GM19468 (cell line): ENCODE measurements around the gene FRS3.

ENCODE experiments used
- ATAC-seq: cut with Tn5 transposase; IDR thresholded peaks from one replicate; pipeline ENCODE4 v1.9.1; 2021; ENCODE audit warnings: mild to moderate bottlenecking, moderate library complexity, moderate number of reproducible peaks; ENCODE audit not compliant: unreplicated experiment; ENCODE audit errors: extremely low read depth

Gene FRS3

DNA sequence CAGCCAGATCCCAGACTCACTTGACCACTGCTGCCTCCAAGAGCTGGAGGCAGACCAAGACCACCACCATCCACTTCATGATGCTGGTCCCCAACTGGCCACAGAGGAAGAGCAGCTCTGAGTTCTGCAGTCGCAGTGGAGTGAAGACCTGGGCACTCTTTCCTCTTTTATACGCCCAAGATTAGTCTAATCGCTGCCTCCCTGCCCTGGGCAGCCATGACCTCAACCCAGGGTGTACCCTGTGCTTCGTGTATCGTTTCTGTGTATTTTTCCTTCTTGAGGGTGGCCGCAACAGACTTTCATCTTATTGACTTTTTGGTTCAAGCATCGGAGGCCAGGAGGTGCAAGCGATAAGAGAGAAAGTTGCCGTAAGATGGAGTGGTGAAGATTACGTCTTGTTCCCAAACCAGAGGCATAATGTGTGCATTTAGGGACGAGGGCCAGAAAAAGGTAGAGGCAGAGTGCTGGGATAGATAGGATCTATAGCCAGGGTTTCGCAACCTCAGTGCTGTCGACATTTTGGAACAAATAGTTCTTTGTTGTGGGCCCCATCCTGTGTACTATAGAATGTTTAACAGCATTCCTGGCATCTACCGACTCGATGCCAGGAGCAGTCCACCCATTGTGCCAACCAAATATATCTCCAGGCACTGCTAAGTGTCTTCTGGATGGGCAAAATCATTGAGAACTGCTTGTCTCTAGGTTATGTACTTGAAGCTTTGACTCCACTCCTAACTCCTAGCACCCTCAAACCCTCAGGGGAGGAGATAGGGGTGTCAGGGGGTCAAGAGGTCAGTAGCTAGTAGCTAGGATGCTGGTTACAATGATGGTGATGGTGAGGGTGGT, 32.2 kb downstream of the FRS3 start, which contains the start of gene PGC:
Gene PGC (minus strand): TSS at position 142 of the 846 bp plus-strand sequence. CDS start 63 bp downstream, at position 79.
- no peak for ATAC-seq

DNA sequence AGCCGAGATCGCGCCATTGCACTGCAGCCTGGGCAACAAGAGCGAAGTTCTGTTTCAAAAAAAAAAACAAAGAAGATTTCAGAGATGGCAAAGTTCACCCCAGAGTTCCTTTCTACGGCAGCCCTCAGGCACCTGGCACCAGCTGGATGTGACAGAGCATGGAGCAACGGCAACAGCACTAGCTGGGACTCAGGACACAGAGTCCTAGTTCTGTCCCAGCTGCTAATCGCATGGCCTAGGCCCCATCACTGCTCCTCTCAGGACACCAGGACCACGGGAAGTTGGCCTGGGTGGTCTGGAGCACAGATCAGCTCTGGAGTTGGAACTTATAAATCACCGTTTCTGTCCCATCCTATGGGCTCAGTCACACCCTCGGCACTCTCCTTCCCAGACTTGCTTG, 33.6 kb downstream of the FRS3 start:
- ATAC-seq, result no peak

DNA sequence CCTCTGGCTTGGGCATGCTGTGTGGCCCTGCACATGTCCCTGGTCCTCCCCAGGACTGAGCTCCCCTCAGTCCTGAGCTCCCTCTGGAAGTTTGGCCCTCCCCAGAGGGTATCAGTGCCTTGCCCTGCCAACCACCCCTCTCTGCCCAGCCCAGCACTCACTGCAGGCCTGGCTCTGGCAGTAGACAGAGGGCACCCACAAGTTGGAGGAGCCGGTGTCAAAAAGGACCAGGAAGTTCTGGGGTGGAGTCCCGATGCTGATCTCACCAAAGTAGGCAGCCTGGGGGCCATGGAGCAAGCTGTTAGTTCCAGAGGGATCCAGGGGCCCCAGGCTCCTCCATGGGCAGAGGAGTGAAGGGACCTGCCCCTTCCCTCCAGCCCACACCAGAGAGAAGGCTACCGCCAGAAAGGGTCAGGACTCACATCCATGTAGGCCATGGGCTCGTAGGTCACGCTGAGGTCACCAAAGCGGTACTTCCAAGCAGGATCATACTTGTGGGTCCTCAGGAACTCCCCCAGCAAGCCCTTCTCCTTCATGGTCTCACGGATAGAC, 35.4 kb downstream of the FRS3 start:
- no peak for ATAC-seq

DNA sequence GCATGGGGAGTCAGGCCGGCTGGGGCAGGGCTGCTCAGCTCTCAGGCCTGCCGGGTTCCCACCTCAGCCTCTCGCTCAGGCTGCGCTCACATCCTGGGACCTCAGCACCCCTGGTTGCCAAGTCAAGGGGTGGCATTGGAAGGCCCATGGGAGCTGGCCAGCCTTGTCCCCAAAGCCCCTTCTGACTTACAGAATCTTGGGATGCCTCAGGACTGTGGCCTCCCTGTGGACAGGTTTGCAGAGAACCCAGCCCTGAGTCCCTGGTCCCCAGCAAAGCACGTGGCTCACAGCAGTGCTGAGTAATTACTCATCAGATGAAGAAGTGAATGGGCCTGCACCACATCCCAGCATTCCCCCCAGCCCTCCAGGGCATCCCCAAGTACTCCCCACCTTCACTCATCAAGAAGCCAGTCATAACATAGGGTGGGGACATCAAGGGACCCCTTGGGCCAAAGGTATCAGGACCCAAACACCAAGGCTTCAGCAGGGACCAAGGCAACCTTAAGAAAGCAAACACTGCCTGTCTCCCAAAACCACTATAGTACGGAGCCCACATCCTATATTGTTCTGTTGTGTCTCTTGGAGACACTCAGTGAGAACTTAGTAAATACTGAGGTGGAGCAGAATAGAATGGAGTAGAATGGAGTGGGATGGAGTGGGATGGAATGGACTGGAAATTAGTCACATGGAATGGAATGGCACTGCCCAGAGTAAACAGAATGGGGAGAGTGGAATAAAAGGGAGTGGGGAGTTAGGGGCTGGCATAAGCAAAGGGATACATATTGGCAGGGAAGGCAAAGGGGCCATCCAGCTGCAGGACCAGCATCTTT, 36.1 kb downstream of the FRS3 start:
- ATAC-seq, result no peak

DNA sequence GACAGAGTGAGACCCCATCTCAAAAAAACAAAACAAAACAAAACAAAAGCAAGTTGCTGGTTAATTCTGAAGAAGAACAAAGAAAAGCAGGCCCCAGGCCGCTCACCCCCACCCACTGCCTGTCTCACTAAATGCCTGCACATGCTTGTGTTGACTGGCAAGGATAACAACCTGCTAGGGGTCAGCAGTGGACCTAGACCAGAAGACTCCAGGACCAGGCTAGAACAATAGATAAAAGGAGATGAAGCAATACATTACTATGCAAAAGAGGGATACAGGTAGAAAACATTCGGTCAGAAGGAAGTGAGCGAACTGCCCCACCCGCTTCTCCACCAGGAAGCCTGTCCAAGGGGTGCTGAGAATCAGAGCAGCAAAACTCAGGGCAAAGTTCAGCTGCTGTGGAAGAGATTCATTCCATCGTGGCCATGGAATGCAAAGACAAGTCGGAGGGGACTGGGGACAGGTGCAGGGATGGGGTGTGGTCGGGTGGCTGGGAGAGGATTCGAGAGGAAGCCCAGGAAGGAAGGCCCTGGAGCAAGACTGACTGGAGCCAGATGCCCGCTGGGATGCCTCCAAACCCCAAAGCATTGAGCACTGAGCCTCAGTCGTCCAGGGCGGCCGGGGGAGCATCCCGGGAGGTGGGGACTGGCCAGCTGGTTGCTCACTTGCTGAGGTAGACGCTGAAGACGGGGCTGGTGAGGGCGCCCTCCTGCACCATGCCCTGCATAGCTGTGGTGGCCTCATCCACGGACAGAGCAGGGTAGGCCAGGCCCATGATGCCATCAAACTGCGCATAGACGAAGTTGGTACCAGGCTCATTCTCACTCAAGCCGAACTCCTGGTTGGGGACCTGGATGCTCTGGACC, 37.8 kb downstream of the FRS3 start:
- ATAC-seq, result no peak

DNA sequence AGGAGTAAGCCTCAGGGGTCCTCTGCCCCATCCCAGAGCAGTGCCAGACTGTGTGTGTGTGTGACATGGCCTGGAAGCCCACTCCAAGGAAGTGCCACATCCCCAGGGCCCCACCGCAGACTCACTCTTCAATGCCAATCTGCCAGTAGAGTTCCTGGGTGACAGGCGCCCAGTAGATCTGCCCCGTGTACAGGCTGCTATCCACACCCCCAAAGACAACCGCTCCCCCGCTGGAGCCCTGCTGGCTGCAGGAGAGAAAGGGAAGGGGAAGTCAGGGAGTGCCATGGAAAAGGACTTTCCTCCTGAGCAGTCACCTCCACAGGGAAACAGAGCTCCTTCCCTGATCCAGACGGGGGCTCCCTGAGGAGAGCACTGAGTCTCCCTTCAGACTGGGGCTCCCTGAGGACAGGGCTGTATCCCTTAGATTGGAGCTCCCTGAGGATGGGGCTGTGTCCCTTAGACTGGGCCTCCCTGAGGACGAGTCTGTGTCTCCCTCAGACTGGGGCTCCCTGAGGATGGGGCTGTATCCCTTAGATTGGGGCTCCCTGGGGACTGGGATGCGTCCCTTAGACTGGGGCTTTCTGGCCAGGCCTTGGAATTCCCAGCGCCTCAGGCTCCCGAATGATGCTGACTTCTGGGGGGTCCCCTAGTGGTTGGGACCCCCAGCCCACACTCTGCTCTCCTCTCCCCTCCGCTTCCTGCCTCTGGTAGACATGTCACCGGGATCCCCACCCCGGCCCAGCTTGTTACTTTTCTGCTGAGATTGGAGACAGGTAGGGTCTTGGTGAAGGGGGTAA, 39.1 kb downstream of the FRS3 start:
- ATAC-seq, result no peak

DNA sequence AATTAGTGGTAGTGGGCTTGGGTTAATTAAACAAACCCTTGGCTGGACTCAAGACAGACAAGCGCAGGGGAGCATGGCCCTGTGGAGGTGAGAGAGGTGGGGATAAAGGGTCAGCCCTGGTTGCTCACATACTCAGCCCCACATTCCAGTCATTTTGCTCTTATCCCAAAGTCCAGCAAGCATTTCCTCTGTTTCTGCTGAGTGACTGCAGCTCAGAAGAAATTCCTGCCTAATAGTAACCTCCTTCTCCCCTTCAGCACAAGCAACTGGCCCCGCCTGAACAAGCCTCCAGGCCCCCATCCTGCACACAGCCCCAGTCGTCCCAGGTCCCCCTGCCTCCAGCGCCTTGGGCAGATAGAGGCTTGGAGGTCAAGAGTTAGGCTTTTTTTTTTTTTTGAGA, 40.7 kb downstream of the FRS3 start:
- no peak for ATAC-seq

DNA sequence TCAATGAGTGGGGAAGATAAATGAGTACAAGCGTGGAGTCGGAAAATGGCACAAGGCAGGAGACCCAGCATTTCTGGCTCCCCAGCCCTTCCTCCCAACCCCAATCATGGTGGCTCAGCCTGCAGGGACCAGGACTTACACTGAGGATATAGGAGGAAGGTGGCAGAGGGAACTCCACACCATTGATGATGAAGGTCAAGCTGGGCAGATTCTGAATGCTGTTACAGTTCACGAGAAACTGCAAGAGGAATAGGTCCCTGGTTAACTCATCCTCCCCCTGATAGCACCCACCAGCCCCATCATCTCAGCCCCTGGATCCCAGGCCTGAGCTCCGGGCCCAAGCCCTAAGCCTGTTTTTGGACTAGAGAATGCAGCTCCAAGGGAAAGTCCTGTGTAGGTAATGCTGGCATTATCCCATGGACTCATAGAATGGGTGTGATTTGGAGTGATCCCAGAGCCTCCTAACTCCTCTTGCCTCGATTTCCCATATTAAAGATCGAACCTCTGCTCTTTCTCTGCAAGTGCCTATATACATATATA, 42.0 kb downstream of the FRS3 start:
- no peak for ATAC-seq

DNA sequence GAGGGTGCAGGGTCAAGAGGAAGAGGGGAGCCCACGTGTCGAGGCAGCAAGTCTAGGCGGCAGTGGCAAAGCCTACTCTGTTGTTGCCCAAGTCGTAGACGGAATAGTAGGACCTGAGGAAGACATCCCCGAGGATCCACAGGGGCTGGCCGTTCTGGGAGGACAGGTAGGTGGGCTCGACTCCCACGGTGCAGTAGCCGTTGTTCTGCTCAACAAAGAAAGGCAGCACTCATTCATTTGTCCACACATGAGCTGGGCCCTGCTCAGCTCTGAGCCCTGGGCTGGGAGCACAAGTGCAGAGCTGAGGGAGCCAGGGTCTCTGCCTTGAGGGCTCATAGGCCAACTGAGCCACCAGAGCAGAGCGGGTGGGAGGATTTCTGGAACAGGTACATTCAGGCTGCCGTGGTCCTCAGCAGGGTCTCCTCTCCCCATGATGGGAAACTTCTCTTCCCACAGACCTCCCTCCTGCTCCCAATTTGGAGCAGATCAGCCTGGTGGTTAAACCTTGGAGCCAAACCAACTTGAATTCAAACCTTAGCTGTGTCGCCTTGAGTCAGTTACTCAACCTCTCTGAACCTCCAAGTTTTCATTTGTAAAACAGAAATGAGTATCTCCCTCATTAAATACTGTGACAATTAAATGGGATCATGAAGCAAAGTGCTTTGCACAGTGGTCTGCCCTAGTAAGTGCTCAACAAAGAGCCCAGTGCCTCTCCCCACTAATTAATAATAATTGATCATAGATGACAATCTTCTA, 42.7 kb downstream of the FRS3 start:
- ATAC-seq, result no peak

DNA sequence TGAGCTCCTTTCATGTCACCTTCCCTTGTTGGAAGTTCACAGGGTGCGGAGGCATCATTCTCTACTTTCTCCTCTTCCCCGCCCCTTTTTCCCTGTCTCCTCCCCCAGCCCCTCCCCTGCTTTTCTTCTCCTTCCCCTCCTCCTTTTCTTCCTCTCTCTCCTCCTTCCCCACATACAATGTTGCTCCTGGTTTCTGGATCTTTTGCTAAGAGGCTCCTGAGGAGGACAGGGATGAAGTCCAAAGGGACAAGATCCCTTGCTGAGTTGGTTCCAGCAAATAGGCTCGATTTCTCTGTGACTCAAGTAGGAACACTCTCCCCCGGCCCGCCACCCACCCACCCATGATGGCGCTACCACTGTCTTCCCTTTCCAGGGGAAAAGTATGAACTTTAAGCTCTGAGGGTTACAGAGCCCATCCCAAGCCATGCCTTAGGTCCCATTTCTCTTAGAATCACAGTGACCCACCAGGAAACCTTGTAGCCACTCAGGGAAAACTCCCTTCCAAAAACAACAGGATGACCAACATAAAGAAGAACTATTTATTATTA, 43.4 kb downstream of the FRS3 start:
- no peak for ATAC-seq

DNA sequence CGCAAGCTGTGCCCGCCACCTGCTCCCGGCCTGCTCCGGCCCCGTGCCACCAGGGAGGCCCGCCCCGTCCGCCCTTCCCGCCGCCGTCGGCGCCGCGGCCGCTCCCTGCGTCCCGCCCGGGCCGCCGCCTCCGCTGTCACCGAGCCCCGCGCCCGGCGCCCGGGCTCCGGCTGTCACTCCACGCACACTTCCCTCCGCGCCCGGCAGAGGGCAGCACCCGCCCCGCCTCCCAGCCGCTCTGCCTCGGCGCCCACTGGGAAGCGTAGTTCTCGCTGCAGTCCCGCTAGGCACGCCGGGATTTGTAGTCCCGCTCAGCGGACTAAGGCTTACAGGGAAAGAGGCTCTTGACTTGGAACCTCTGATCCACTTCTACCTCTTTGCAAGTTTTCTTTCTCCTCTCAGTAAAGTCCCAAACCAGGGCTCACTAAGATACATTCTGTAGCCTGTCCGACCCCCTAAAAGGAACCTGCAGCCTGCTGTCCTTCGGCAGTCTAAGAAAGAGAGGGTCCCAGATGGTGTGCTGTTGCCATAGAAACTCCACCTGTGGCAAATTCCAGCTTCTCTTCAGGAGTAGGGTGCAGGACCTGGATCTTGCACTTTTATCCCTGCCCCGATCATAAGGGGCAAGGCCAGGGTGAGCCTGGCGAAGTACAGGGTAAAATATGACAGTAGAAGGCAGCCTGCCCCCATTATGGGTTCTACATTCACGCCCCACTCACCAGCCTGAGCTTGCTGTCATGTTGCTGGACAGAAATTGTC, 44.1 kb downstream of the FRS3 start, which contains the start of gene TFEB:
Gene TFEB (minus strand): TSS at position 182 of the 759 bp plus-strand sequence. CDS start 44,395 bp downstream, outside the sequence.
- peak; percentile 47 for ATAC-seq

DNA sequence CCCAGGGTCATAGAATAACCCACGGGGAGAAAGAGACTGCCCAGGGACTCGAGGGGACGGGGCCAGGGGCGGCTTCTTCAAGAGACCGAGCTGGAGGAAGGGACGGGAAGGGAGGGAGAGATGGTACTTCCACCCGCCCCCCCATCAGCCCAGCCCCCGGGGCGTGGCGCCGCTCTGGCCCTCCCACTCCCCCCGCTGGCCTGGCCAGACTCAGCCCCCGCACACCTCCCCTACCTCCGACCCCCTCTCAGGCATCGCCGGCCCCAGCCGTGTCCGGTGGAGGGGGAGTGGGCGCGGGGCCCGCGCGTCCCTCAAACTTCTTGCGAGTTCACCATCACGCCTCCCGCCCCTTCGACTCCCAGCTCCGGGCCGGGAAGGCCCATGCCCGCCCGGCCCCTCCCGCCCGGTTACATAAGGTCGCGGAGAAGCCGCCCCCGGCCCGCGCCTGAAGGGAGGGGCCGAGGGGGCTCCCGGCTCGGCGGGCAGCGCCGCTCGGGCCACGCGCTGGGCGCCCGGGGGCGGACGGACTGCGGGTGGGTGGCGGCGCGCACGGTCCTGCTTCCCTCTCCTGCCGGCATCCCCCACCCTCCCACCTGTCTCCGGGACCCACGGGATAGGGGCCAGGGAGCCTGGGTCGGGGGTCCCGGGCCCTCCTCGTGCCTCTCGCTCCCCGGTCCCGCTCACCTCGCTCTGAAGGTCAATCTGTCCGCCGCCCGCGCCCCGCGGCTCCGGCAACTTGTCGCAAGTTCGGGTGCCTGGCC, 44.9 kb downstream of the FRS3 start:
- ATAC-seq, result no peak

DNA sequence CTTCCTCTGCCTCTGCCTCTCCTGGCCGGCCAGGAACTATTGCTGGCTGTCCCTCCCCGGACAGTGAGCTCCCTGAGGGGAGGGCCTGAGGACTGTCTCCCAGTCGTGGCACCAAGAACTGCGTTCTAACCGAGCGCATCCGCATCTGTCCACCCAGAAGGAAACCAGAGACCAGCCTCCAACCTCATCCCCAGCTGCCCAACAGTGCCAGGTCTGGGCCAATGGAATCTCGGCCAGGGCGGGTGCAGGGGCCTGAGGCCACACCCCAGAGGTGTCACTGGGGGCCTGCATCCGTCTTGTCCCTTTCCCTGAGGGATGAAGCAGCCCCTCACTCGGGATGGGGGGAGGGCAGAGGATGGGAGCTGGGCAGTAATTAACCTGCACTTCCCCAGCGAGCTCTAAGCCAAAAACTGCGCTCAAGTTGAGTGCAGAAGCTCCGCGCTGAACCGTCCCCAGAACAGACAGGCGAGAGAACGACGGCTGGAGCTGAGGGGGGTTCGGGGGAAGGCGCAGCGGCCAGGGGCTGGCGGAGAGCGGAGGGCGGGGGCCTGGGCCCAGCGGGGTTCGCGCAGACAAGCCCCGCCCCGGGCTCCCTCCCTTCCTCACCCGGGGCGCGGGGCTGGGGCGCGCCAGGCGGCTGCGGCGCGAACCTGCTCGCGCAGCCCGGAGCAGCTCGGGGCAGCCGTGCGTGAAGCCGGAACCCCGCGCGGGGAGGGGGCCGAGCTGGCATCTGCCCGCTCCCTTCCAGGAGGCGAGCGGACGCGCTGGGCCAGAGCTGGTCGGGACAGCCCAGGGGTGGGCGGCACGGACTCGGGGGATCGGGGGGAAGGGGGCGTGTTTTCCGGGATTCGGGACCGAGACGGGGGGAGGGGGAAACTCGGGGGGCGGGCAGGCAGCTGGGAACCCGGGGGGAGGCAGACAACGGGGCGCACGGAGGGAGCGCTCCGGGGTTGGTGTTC, 45.7 kb downstream of the FRS3 start:
- no peak for ATAC-seq

DNA sequence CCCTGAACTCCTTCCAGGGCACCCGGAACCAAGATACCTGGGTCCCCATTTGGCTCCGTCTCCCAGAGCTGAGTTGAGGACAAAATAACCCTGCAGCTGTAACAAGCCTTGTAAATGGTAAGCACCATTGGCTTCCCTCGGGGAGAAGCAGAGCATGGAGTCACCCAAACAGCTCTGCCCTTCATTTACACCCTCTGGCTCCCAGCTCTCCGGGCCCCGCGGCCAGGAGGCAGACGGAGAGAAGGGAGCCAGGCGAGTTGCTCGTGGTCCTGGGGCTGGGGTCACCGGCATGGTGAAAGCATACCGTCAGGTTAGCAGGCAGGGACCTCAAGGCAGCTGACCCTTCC, 46.4 kb downstream of the FRS3 start:
- no peak for ATAC-seq

DNA sequence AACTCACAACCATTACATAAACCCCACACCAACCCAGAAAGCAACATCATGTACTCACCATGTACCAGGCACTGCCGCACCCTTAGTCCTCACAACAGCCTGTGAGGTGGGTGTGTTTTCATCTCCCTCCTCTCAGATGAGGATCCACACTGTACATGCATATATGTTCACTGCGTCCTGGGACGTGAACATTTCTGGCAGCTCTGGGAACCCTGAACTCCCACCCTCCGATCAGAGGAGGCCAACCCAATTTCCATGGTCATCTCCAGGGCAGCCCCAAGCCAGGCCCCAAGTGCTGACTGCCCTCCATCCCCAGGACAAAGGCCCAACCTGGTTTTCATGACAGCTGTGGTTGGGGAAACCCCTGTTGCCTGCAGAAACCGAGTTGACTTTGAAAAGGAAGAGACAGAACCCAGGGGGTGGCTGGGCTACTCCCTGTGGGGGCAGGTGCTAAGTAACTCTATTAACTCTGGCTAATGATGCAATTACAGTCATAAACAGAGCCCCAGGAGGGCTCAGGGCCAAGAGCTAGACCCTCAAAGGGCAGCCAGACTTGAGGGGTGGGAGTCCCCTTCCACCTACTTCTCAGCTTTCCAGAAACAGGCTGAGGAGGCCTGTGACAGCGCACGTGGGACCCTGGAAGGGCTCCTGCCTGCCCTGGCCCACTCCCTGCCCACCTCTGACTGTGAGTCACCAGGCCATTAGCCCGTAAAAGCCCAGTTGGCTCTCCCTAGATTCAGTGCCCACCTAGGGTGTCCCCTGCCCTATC, 46.9 kb downstream of the FRS3 start:
- ATAC-seq, result peak; percentile 12
